Psoas muscle (tissue), 8 donors: ENCODE results near the gene KIF20A. TPM values are rescaled to one million over a fixed set of nuclear protein-coding genes. Genes with fewer than 3 reads are reported as not detected.

Source experiments
- ATAC-seq, 4 donors: fragments of 200-7000 bp; cut with Tn5 transposase; one replicate each; pipeline ENCODE4 v1.9.1; 2020; ENCODE audit warnings: moderate library complexity in 3 of 4, mild to moderate bottlenecking in 2 of 4
- DNase-seq, 2 donors: peaks; one replicate each; pipeline ENCODE4 v3.0.0-alpha.2; 2020
- H3K27ac ChIP-seq: fragments of 200-600 bp; one replicate; pipeline ENCODE4 v1.8.0; 2022
- H3K27me3 ChIP-seq, 3 donors: fragments of 200-600 bp in 1 of 3; one replicate each; pipeline versions ENCODE4 v1.6.1 to v1.8.0; 2013 to 2022; ENCODE audit warnings: low read length in 2 of 3, mild to moderate bottlenecking in 2 of 3, moderate library complexity in 1 of 3; ENCODE audit not compliant: insufficient read depth in 3 of 3
- H3K36me3 ChIP-seq, 2 donors: fragments of 200-600 bp in 1 of 2; one replicate each; pipeline versions ENCODE4 v1.6.1 to v1.8.0; 2013 to 2022; ENCODE audit warnings: low read depth in 1 of 2, mild to moderate bottlenecking in 1 of 2, moderate library complexity in 1 of 2; ENCODE audit not compliant: insufficient read depth in 1 of 2
- H3K4me1 ChIP-seq: fragments of 200-600 bp; one replicate; pipeline ENCODE4 v1.8.0; 2022
- H3K4me3 ChIP-seq: fragments of 200-600 bp; one replicate; pipeline ENCODE4 v1.8.0; 2022; ENCODE audit warnings: mild to moderate bottlenecking
- H3K9me3 ChIP-seq: fragments of 200-600 bp; one replicate; pipeline ENCODE4 v1.8.0; 2022
- CTCF ChIP-seq: fragments of 200-600 bp; IDR thresholded peaks from one replicate; pipeline ENCODE4 v1.8.0; 2022; ENCODE audit warnings: antibody characterized with exemption
- WGBS, 3 donors: extraction: QIAGEN DNeasy Blood & Tissue Kit; methylation state at CpG; one replicate each; pipeline versions ENCODE4 v1.1.6 to v1.1.7; 2013; 5-methylcytosine and 5-hydroxymethylcytosine counted together
- intact Hi-C, 2 donors: fragments of 100-400 bp; cut with DNase I; formaldehyde crosslinking; loops; one replicate each; pipeline versions ENCODE4 v1.11.0 to v1.14.2; 2022
- polyA plus RNA-seq, 3 donors: library from polyadenylated mRNA; stranded (reverse); fragments of 200-250 nt; gene quantifications; one replicate each; pipeline ENCODE4 v1.2.3, GENCODE V29; 2013
- total RNA-seq, 4 donors: library from RNA; stranded (reverse); fragmentation: NEBNext Ultra II Directional in 2 of 4; extraction: Animal tissue kit (Norgen Biotek cat#: 25700) in 2 of 4; gene quantifications; one replicate each; pipeline versions ENCODE4 v1.2.1 to v1.2.4, GENCODE V29; 2021 to 2023
- donor health status: healthy with polysubstance abuse.
- donor health status: DM: no; HTN: no; CAD: no; lungs with moderate emphysema.
- donor health status: Bipolar disorder and iron deficiency.
- donor health status: healthy.
- donor health status: DM: yes; HTN: yes; CAD: no.
- donor health status: DM: no; HTN: no; CAD: no.
- donor health status: DM: no; HTN: no; CAD: no.
- donor health status: DM: yes; HTN: yes; CAD: no.

KIF20A gene
- total and polyA plus RNA-seq, 7 donors: 0.01 to 0.17 (median 0.12) TPM; not detected in 2

- peaks cover 12% of the 10 kb centered on the region for H3K4me1 ChIP-seq
- no peak for TF ChIP-seq CTCF
- H3K36me3 ChIP-seq: peaks cover 1 to 36% of the 10 kb centered on the region in 2 donors
- no peak overlapping the region for H3K27ac ChIP-seq
- intact Hi-C loops: loop anchor here in 1 of 2 donors (5.0 kb wide), 1 partner anchor 382 kb away; no protein-coding TSS in a partner anchor
- H3K27me3 ChIP-seq: no peaks in the 10 kb centered on the region
- no peak for ATAC-seq
- no peaks in the 10 kb centered on the region for H3K9me3 ChIP-seq
- 74 to 80% (median 76%) methylated on average over 5 of the region's 5 CpGs for WGBS, 3 donors
- no peak for DNase-seq
- no peak overlapping the region for H3K4me3 ChIP-seq
These were observed 1.4 kb downstream of the KIF20A start for GRCh38 chr5:138180183-138180782.

GRCh38 chr5:138180841-138181240 is 1.9 kb downstream of the KIF20A start:
- H3K4me3 ChIP-seq: no peak overlapping the region
- H3K36me3 ChIP-seq: peaks cover 0 to 36% of the 10 kb centered on the region in 2 donors
- ATAC-seq: no peak
- TF ChIP-seq CTCF: no peak
- no peaks in the 10 kb centered on the region for H3K27me3 ChIP-seq
- peaks cover 12% of the 10 kb centered on the region for H3K4me1 ChIP-seq
- intact Hi-C loops: loop anchor here in 1 of 2 donors (5.0 kb wide), 1 partner anchor 381 kb away; no protein-coding TSS in a partner anchor
- no peaks in the 10 kb centered on the region for H3K9me3 ChIP-seq
- no peak for DNase-seq
- 94 to 96% (median 94%) methylated on average over 5 of the region's 5 CpGs for WGBS, 3 donors
- no peak overlapping the region for H3K27ac ChIP-seq

DNA sequence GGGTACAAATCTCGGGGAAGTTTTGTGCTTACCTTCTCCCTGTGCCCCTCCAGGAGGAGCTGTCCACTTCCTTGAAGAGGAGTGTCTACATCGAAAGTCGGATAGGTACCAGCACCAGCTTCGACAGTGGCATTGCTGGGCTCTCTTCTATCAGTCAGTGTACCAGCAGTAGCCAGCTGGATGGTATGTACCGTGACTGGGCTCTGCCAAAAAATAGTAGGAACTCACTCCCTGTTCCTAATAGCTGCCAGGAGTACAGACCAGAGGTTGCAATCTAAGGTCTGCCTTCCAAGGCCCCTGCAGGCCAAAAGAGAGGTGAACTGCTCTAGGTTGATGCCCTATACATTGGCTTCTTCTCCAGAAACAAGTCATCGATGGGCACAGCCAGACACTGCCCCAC is 3.9 kb downstream of the KIF20A start:
- Histone ChIP-seq H3K36me3 (peaks cover 2 to 41% of the 10 kb centered on the region in 2 donors), H3K4me1 (peaks cover 5% of the 10 kb centered on the region), H3K4me3 (no peak overlapping the region), H3K27me3 (no peaks in the 10 kb centered on the region), H3K9me3 (no peaks in the 10 kb centered on the region), H3K27ac (no peak overlapping the region)
- intact Hi-C loops: loop anchor here in 1 of 2 donors (5.0 kb wide), 1 partner anchor 379 kb away; no protein-coding TSS in a partner anchor
- TF ChIP-seq CTCF: no peak
- no peak for DNase-seq
- ATAC-seq: no peak
- WGBS, 3 donors: 73 to 91% (median 84%) methylated on average over 6 of the region's 6 CpGs

GRCh38 chr5:138186002-138186447 is 7.1 kb downstream of the KIF20A start:
- peaks cover 6 to 73% of the 10 kb centered on the region in 2 donors for H3K36me3 ChIP-seq
- no peak for ATAC-seq
- WGBS, 3 donors: 90 to 95% (median 91%) methylated on average over 2 of the region's 2 CpGs

More at GRCh38 chr5:138186002-138186447, 7.1 kb downstream of the KIF20A start:
- Histone ChIP-seq H3K9me3 (no peaks in the 10 kb centered on the region), H3K4me3 (no peak overlapping the region), H3K27me3 (no peaks in the 10 kb centered on the region), H3K27ac (no peak overlapping the region), H3K4me1 (no peaks in the 10 kb centered on the region)
- no peak for DNase-seq
- intact Hi-C loops: no loop called here
- TF ChIP-seq CTCF: no peak
